Spinal cord (tissue), 10 donors: ENCODE data around the gene APBA2. TPM values are rescaled to one million over a fixed set of nuclear protein-coding genes. Genes with fewer than 3 reads are reported as not detected.
"Not testable (repeated sequence)": the region's sequence is repeated elsewhere in the genome, so short reads cannot be mapped to it uniquely, and the experiment has no call there.

ENCODE experiments used
- DNase-seq, 6 donors: peaks; one replicate each; pipeline versions ENCODE4 v3.0.0 to v3.0.0-alpha.2; 2013 to 2015; ENCODE audit warnings: low spot score in 6 of 6, low read depth in 4 of 6
- H3K27ac ChIP-seq: one replicate; pipeline ENCODE4 v1.5.1; 2013; ENCODE audit warnings: low read depth, low read length, control low read depth
- H3K27me3 ChIP-seq: one replicate; pipeline ENCODE4 v1.6.1; 2013; ENCODE audit warnings: low read length; ENCODE audit not compliant: control insufficient read depth, insufficient read depth
- H3K36me3 ChIP-seq: one replicate; pipeline ENCODE4 v1.6.1; 2013; ENCODE audit warnings: low read length; ENCODE audit not compliant: control insufficient read depth, insufficient read depth
- H3K4me1 ChIP-seq: one replicate; pipeline ENCODE4 v1.6.1; 2013; ENCODE audit warnings: low read length; ENCODE audit not compliant: control insufficient read depth, insufficient read depth
- H3K4me3 ChIP-seq: one replicate; pipeline ENCODE4 v1.5.1; 2013; ENCODE audit warnings: low read depth, low read length, control low read depth
- H3K9me3 ChIP-seq: one replicate; pipeline ENCODE4 v1.6.1; 2013; ENCODE audit warnings: low read length; ENCODE audit not compliant: control insufficient read depth, insufficient read depth
- WGBS: methylation state at CpG from one replicate; pipeline ENCODE4 v1.1.5; 2013; ENCODE audit warnings: missing lambda C conversion rate; ENCODE audit not compliant: insufficient coverage; 5-methylcytosine and 5-hydroxymethylcytosine counted together
- polyA plus RNA-seq, 2 donors: library from polyadenylated mRNA; unstranded; fragments of 120-200 nt; gene quantifications; one replicate each; pipeline ENCODE4 v1.2.1, GENCODE V29; 2013; ENCODE audit not compliant: insufficient read length in 2 of 2
- total RNA-seq, 2 donors: library from RNA; depleted of rRNA in 1 of 2; stranded (reverse); fragments of 120-200 nt in 1 of 2; fragments of >200 nt in 1 of 2; gene quantifications; one replicate each; pipeline versions ENCODE4 v1.2.3 to v1.2.4, GENCODE V29; 2013 to 2014
- donor health status: healthy.

The APBA2 gene
- total and polyA plus RNA-seq, 4 donors: 46.2 to 111 (median 89.9) TPM

GRCh38 chr15:29150515-29151483, 265.0 kb downstream of the APBA2 start:
- DNase-seq: peak in 1 of 6 donors; percentile 52
- Histone ChIP-seq H3K27me3 (no peaks in the 10 kb centered on the region), H3K27ac (no peak overlapping the region), H3K4me3 (no peak overlapping the region), H3K36me3 (no peaks in the 10 kb centered on the region), H3K4me1 (no peaks in the 10 kb centered on the region), H3K9me3 (no peaks in the 10 kb centered on the region)
- 61% methylated on average over 7 of the region's 15 CpGs for WGBS

- 95% methylated on average over 14 of the region's 14 CpGs for WGBS
- H3K36me3 ChIP-seq: no peaks in the 10 kb centered on the region
- H3K27ac ChIP-seq: no peak overlapping the region
- DNase-seq: no peak
- H3K4me3 ChIP-seq: no peak overlapping the region
- no peaks in the 10 kb centered on the region for H3K9me3 ChIP-seq
- no peaks in the 10 kb centered on the region for H3K4me1 ChIP-seq
- no peaks in the 10 kb centered on the region for H3K27me3 ChIP-seq
Observed at GRCh38 chr15:29151484-29151857, 265.7 kb downstream of the APBA2 start.

GRCh38 chr15:29156521-29156920, 270.7 kb downstream of the APBA2 start:
- H3K27ac ChIP-seq: no peak overlapping the region
- no peak for DNase-seq

GRCh38 chr15:29159771-29160455, 274.1 kb downstream of the APBA2 start:
- no peaks in the 10 kb centered on the region for H3K4me1 ChIP-seq
- no peak overlapping the region for H3K4me3 ChIP-seq
- H3K27ac ChIP-seq: no peak overlapping the region
- no peak for DNase-seq
- no peaks in the 10 kb centered on the region for H3K27me3 ChIP-seq
- 91% methylated on average over 30 of the region's 31 CpGs for WGBS
- peaks cover 4% of the 10 kb centered on the region for H3K9me3 ChIP-seq
- H3K36me3 ChIP-seq: peaks cover 4% of the 10 kb centered on the region

More at GRCh38 chr15:29156521-29156920, 270.7 kb downstream of the APBA2 start:
- 95% methylated on average over 11 of the region's 14 CpGs for WGBS
- Histone ChIP-seq H3K4me1 (no peaks in the 10 kb centered on the region), H3K4me3 (no peak overlapping the region), H3K9me3 (peaks cover under 1% of the 10 kb centered on the region), H3K27me3 (no peaks in the 10 kb centered on the region), H3K36me3 (peaks cover 4% of the 10 kb centered on the region)

- no peak for DNase-seq
- no peak overlapping the region for H3K4me3 ChIP-seq
- peaks cover 4% of the 10 kb centered on the region for H3K9me3 ChIP-seq
- no peak overlapping the region for H3K27ac ChIP-seq
- no peaks in the 10 kb centered on the region for H3K4me1 ChIP-seq
- H3K27me3 ChIP-seq: no peaks in the 10 kb centered on the region
- 92% methylated on average over 3 of the region's 5 CpGs for WGBS
- H3K36me3 ChIP-seq: peaks cover 4% of the 10 kb centered on the region
Observed at GRCh38 chr15:29162411-29162810, 276.6 kb downstream of the APBA2 start.

- not testable (repeated sequence) for H3K27me3 ChIP-seq, H3K36me3 ChIP-seq, H3K4me1 ChIP-seq, DNase-seq, H3K9me3 ChIP-seq, H3K27ac ChIP-seq, H3K4me3 ChIP-seq
- WGBS: no CpG with 5 or more reads among the region's 2 CpGs
Observed at GRCh38 chr15:29167122-29167521, 281.3 kb downstream of the APBA2 start.

Other genes with a start within 250 kb of the APBA2 start
- gene GOLGA8M, start 173.6 kb upstream of the APBA2 start, total RNA-seq: 1 to 10 TPM in 1 of 2 donors, under 1 TPM in 1; 0.99 to 1.3 TPM
- gene GOLGA8M, start 173.6 kb upstream of the APBA2 start, polyA plus RNA-seq: 1 to 10 TPM; 1.7 TPM
- gene GOLGA6L7, start 37.3 kb upstream of the APBA2 start, total RNA-seq: not detected
- gene GOLGA6L7, start 37.3 kb upstream of the APBA2 start, polyA plus RNA-seq: 1 to 10 TPM; 1.5 to 4.7 TPM